ENCODE measurements around the gene KL. TPM values are rescaled to one million over a fixed set of nuclear protein-coding genes. Genes with fewer than 3 reads are reported as not detected.

The KL gene
- total and polyA plus RNA-seq, 2 donors (not counting 1 experiment from before 2014, with no cell fraction given) = 0.07 TPM; not detected in 1

DNA sequence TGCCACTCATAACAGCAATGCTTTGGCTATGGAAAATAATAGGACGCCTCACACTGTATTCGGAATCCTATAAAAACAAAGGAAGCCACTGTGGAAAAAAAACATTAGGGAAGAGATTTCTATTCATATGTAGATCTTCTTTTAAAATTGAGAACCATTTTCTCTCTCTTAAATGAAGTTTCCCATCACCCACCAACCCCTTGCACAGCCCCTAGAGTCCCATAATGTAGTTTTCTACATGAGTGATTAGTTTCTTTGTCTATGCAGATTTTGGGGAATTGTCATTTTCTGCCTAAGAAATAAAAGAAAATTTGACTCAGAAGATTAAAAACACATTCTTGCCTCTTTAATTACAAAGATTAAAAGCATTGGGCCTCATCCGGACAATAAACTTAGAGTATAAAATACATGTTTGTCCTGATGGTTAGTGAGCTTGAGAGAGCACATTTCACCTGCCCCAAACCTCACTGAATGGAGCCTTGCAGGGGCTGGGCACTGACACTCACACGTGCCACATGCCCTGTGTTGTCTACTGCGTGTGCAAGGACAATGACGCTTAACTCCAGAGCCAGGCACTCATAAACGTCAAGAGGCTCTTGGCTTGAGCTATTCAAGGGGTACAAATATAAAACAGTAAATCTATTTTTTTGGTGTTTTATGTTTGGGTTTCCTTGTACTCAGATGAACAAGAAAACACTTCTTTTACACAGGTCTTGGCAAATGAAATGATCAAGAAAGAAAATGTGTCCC lies 40.0 kb upstream of the KL start:
- no peaks in the 10 kb centered on the region for H3K4me1 ChIP-seq (ENCODE audit: control insufficient read depth in 2 of 2, insufficient read depth in 2 of 2, low read length in 2 of 2)
- DNase-seq (no peak), ATAC-seq (ENCODE audit: low read depth) (no peak)
- no peak overlapping the region for H3K4me2 ChIP-seq (replicated peaks; ENCODE audit: low read depth, low read length, poor library complexity, severe bottlenecking)
- no peaks in the 10 kb centered on the region for H3K9me3 ChIP-seq (ENCODE audit: control extremely low read depth in 1 of 3, control insufficient read depth in 2 of 3, insufficient read depth in 1 of 3, low read length in 2 of 3)
- H3K27me3 ChIP-seq (replicated peaks in 1 of 4; ENCODE audit: control extremely low read depth in 1 of 4, control insufficient read depth in 3 of 4, insufficient read depth in 4 of 4, low read length in 3 of 4) = no peaks in the 10 kb centered on the region
- no peak overlapping the region for H3K4me3 Mint-ChIP-seq
- no peaks in the 10 kb centered on the region for H4K20me1 ChIP-seq (ENCODE audit: control insufficient read depth, insufficient read depth, low read length, poor library complexity, severe bottlenecking)
- no peaks in the 10 kb centered on the region for H3K36me3 ChIP-seq (replicated peaks in 1 of 2; ENCODE audit: control extremely low read depth in 1 of 2, control insufficient read depth in 1 of 2, extremely low read depth in 1 of 2, insufficient read depth in 2 of 2, low read length in 1 of 2)
- intact Hi-C loops (cut with micrococcal nuclease) = no loop called here
- H3K79me2 ChIP-seq (ENCODE audit: control insufficient read depth, insufficient read depth, low read length) = no peaks in the 10 kb centered on the region
- H3K9me3 Mint-ChIP-seq (ENCODE audit: insufficient read depth) = no peaks in the 10 kb centered on the region
- no peak overlapping the region for H3K4me3 ChIP-seq (ENCODE audit: control extremely low read depth in 1 of 5, extremely low read depth in 1 of 5, insufficient read depth in 1 of 5, low read depth in 2 of 5, low read length in 4 of 5)
- TF ChIP-seq, protein P1, sequence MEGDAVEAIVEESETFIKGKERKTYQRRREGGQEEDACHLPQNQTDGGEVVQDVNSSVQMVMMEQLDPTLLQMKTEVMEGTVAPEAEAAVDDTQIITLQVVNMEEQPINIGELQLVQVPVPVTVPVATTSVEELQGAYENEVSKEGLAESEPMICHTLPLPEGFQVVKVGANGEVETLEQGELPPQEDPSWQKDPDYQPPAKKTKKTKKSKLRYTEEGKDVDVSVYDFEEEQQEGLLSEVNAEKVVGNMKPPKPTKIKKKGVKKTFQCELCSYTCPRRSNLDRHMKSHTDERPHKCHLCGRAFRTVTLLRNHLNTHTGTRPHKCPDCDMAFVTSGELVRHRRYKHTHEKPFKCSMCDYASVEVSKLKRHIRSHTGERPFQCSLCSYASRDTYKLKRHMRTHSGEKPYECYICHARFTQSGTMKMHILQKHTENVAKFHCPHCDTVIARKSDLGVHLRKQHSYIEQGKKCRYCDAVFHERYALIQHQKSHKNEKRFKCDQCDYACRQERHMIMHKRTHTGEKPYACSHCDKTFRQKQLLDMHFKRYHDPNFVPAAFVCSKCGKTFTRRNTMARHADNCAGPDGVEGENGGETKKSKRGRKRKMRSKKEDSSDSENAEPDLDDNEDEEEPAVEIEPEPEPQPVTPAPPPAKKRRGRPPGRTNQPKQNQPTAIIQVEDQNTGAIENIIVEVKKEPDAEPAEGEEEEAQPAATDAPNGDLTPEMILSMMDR (IDR thresholded peaks at IDR 0.05) = no peak
- TF ChIP-seq EZH2 (IDR thresholded peaks at IDR 0.05; ENCODE audit: borderline replicate concordance, insufficient read depth, low read depth, low read length, poor library complexity, severe bottlenecking) = no peak
- no peak overlapping the region for H2AFZ ChIP-seq (ENCODE audit: insufficient read depth, low read depth, low read length, poor library complexity, severe bottlenecking)
- POLR2A ChIA-PET = no interaction called here
- no peak overlapping the region for H3K9ac ChIP-seq (ENCODE audit: low read length)
- H3K27ac ChIP-seq (ENCODE audit: low read length in 2 of 2) = no peak overlapping the region
- CTCF ChIA-PET = no interaction called here
- no CpG with 5 or more reads among the region's 7 CpGs for WGBS (ENCODE audit: insufficient coverage)
- peaks cover 3% of the 10 kb centered on the region for H3K27me3 Mint-ChIP-seq
- H3K27ac Mint-ChIP-seq = no peak overlapping the region
- H3K4me1 Mint-ChIP-seq = no peaks in the 10 kb centered on the region

DNA sequence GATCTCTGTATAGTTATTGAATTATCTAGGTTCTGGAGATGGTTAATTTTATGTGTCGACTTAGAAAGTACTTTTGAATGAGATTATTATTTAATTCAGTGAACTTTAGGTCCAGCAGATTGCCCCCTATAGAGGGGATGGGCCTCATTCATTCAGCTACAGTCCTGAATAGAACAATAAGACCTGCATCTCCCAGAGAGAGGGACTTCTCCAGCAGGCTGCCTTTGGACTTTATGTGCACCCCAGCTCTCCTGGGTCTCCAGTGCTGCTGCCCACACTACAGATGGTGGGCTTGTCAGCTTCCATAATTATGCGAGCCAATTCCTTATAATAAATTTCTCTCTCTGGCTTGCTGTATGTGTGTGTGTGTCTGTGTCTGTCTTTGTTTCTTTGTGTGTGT lies 39.3 kb upstream of the KL start:
- H2AFZ ChIP-seq (ENCODE audit: insufficient read depth, low read depth, low read length, poor library complexity, severe bottlenecking) = no peak overlapping the region
- H3K79me2 ChIP-seq (ENCODE audit: control insufficient read depth, insufficient read depth, low read length) = no peaks in the 10 kb centered on the region
- H3K4me3 Mint-ChIP-seq = no peak overlapping the region
- ChIA-PET POLR2A (no interaction called here), CTCF (no interaction called here)
- H3K27ac ChIP-seq (ENCODE audit: low read length in 2 of 2) = no peak overlapping the region
- H3K4me1 Mint-ChIP-seq = no peaks in the 10 kb centered on the region
- TF ChIP-seq EZH2 (IDR thresholded peaks at IDR 0.05; ENCODE audit: borderline replicate concordance, insufficient read depth, low read depth, low read length, poor library complexity, severe bottlenecking) = no peak
- TF ChIP-seq, protein P1 (IDR thresholded peaks at IDR 0.05) = no peak
- no peaks in the 10 kb centered on the region for H4K20me1 ChIP-seq (ENCODE audit: control insufficient read depth, insufficient read depth, low read length, poor library complexity, severe bottlenecking)
- H3K27me3 Mint-ChIP-seq = peaks cover 7% of the 10 kb centered on the region
- H3K36me3 ChIP-seq (replicated peaks in 1 of 2; ENCODE audit: control extremely low read depth in 1 of 2, control insufficient read depth in 1 of 2, extremely low read depth in 1 of 2, insufficient read depth in 2 of 2, low read length in 1 of 2) = no peaks in the 10 kb centered on the region
- H3K9ac ChIP-seq (ENCODE audit: low read length) = no peak overlapping the region
- no peak overlapping the region for H3K27ac Mint-ChIP-seq
- no peak overlapping the region for H3K4me3 ChIP-seq (ENCODE audit: control extremely low read depth in 1 of 5, extremely low read depth in 1 of 5, insufficient read depth in 1 of 5, low read depth in 2 of 5, low read length in 4 of 5)
- H3K9me3 ChIP-seq (ENCODE audit: control extremely low read depth in 1 of 3, control insufficient read depth in 2 of 3, insufficient read depth in 1 of 3, low read length in 2 of 3) = no peaks in the 10 kb centered on the region
- WGBS (ENCODE audit: insufficient coverage) = no CpG with 5 or more reads among the region's 2 CpGs
- no peaks in the 10 kb centered on the region for H3K4me1 ChIP-seq (ENCODE audit: control insufficient read depth in 2 of 2, insufficient read depth in 2 of 2, low read length in 2 of 2)
- H3K4me2 ChIP-seq (replicated peaks; ENCODE audit: low read depth, low read length, poor library complexity, severe bottlenecking) = no peak overlapping the region
- intact Hi-C loops (cut with micrococcal nuclease) = no loop called here
- DNase-seq = no peak
- H3K9me3 Mint-ChIP-seq (ENCODE audit: insufficient read depth) = no peaks in the 10 kb centered on the region
- no peaks in the 10 kb centered on the region for H3K27me3 ChIP-seq (replicated peaks in 1 of 4; ENCODE audit: control extremely low read depth in 1 of 4, control insufficient read depth in 3 of 4, insufficient read depth in 4 of 4, low read length in 3 of 4)
- ATAC-seq (ENCODE audit: low read depth) = no peak
